HUES48 (cell line): ENCODE measurements around the gene TMEM181.
"Not testable (repeated sequence)": the region's sequence is repeated elsewhere in the genome, so short reads cannot be mapped to it uniquely, and the experiment has no call there.

Source experiments
- H3K27ac ChIP-seq: one replicate; pipeline ENCODE4 v1.7.0; 2013; ENCODE audit warnings: low read depth, low read length, inconsistent platforms
- H3K27me3 ChIP-seq: 2 replicates; pipeline ENCODE4 v1.6.1; 2013; ENCODE audit warnings: mild to moderate bottlenecking, low read length; ENCODE audit not compliant: control insufficient read depth, insufficient read depth
- H3K36me3 ChIP-seq: 2 replicates; pipeline ENCODE4 v1.6.1; 2013; ENCODE audit warnings: low read length; ENCODE audit not compliant: control insufficient read depth, insufficient read depth
- H3K4me1 ChIP-seq: 2 replicates; pipeline ENCODE4 v1.6.1; 2013; ENCODE audit warnings: mild to moderate bottlenecking, low read length; ENCODE audit not compliant: control insufficient read depth, insufficient read depth
- H3K4me3 ChIP-seq: 2 replicates; pipeline ENCODE4 v1.5.1; 2013; ENCODE audit warnings: mild to moderate bottlenecking, low read depth, low read length
- H3K9ac ChIP-seq: 2 replicates; pipeline ENCODE4 v1.6.1; 2013; ENCODE audit warnings: mild to moderate bottlenecking, low read depth, low read length, moderate library complexity
- H3K9me3 ChIP-seq: 2 replicates; pipeline ENCODE4 v1.6.1; 2013; ENCODE audit warnings: low read length; ENCODE audit not compliant: control insufficient read depth, insufficient read depth

The TMEM181 gene

DNA sequence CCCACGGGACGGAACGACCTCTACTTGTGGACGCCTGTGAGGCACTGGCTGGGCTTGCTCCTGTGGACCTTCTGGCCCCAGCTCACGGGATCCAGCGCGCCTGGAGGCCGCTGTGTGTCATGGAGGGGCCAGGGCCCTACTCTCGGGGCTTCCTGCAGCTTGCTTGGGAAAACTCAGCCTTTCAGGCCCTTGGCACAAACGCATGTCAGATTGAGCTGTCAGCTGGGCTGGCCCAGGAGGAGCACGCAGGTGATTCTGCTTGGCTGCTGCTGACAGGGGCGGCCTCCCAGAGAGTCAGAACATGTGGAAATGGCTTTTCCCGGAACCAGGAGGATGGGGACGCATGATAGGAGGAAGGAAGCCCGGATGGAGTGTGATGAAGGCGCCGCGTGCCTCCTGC is 39.7 kb downstream of the TMEM181 start:
- Histone ChIP-seq H3K27ac (no peak overlapping the region), H3K9me3 (no peaks in the 10 kb centered on the region), H3K9ac (no peak overlapping the region), H3K4me1 (no peaks in the 10 kb centered on the region), H3K4me3 (no peak overlapping the region), H3K36me3 (peaks cover 66% of the 10 kb centered on the region), H3K27me3 (no peaks in the 10 kb centered on the region)

DNA sequence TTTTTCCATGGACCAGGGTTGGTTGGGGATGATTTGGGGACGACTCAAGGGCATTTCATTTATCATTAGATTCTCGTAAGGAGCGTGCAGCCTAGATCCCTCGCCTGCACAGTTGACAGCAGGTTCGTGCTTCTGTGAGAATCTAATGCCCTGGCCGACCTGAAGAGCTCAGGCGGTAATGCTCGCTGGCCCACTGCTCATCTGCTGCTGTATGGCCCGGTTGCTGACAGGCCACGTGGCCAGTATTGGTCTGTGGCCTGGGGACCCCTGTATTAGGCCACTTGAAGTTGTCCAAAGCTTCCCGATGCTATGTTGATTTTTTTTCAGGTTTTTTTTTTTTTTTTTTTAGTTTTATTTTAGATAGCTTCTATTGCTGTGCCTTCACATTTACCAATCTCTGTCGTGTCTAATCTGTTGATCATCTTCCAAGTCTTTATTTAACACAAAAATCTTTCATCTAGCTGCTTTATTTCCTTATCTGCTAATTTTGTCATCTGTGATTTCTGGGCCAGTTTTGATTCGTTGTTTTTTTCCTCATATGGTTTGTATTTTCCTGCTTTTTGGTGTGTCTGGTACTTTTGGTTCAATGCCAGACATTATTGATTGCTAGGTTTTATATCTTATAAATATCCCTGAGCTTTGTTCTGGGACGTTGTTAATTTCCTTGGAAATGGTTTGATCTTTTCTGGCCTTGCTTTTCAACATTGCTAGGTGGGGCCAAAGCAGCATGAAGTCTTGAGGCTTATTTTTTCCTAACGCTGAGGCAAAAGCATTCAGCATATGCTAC is 43.6 kb downstream of the TMEM181 start:
- no peak overlapping the region for H3K27ac ChIP-seq
- no peaks in the 10 kb centered on the region for H3K9me3 ChIP-seq
- no peaks in the 10 kb centered on the region for H3K27me3 ChIP-seq
- no peak overlapping the region for H3K9ac ChIP-seq
- H3K4me1 ChIP-seq, result no peaks in the 10 kb centered on the region
- peaks cover 66% of the 10 kb centered on the region for H3K36me3 ChIP-seq
- no peak overlapping the region for H3K4me3 ChIP-seq

DNA sequence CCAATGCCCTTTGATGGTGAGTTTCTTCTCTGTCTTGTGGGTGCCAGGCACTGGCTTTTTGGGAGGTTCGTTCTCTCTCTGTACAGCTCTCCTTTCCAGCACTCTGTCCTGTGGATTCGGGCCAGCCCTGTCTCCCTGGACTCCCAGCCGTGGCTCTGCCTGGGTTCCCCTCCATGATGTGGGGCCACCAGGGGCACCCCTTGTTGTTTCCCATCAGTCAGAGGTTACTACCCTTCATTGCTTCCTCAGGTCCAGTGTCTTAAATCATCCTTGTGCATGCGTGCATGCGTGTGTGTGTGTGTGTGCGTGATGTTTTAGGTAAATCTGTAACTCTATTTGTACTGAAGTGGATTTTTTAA is 44.1 kb downstream of the TMEM181 start:
- no peaks in the 10 kb centered on the region for H3K4me1 ChIP-seq
- H3K9ac ChIP-seq, result no peak overlapping the region
- H3K4me3 ChIP-seq, result no peak overlapping the region
- H3K36me3 ChIP-seq, result peaks cover 70% of the 10 kb centered on the region
- H3K27ac ChIP-seq, result no peak overlapping the region
- H3K9me3 ChIP-seq, result no peaks in the 10 kb centered on the region
- H3K27me3 ChIP-seq, result no peaks in the 10 kb centered on the region

DNA sequence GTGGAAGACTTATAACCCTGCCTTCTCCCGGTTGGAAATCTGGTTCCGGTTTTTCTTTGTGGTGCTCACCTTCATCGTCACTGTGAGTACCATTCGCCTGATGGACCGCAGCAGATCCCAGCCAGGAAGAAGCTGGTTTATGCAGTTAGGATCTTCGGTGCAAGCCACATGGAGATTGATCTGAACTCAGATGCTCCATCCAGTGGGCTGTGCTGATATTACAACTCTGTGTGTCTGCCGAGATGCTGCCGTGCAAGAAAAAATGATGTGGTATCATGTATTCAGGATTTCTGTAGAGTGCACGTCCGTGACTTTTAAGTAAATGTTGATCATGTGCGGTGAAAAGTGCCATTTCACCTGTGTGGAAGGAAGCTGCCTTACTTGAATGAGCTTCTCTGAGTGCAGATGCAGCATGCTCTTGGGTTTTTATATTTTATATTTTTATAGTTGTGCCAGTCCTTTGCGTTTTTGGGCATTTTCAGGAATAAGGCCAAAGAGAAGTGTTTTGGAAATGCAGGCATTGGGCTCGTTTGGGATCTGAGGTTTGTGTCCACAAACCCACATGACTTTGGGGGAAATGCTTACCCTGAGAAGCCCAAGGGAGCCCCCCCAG is 45.5 kb downstream of the TMEM181 start:
- Histone ChIP-seq H3K9me3 (no peaks in the 10 kb centered on the region), H3K27ac (no peak overlapping the region), H3K9ac (no peak overlapping the region), H3K4me3 (no peak overlapping the region), H3K36me3 (peaks cover 71% of the 10 kb centered on the region), H3K4me1 (no peaks in the 10 kb centered on the region), H3K27me3 (no peaks in the 10 kb centered on the region)

DNA sequence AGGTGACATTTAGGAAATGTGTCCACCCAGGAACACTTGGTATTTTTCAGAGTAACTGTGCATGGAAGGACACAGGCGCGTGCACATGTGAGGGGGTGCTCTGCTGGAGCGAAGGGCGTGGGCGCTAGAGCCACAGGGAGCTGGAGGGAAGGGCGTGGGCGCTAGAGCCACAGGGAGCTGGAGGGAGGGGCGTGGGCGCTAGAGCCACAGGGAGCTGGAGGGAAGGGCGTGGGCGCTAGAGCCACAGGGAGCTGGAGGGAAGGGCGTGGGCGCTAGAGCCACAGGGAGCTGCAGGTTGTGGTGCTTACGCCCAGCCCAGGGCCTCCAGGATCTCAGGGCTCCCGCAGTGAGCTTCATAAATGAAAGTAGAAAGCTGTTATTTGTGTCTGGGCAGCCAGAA is 46.1 kb downstream of the TMEM181 start:
- not testable (repeated sequence) for H3K27ac ChIP-seq, H3K9me3 ChIP-seq
- H3K36me3 ChIP-seq, result peaks cover 77% of the 10 kb centered on the region

DNA sequence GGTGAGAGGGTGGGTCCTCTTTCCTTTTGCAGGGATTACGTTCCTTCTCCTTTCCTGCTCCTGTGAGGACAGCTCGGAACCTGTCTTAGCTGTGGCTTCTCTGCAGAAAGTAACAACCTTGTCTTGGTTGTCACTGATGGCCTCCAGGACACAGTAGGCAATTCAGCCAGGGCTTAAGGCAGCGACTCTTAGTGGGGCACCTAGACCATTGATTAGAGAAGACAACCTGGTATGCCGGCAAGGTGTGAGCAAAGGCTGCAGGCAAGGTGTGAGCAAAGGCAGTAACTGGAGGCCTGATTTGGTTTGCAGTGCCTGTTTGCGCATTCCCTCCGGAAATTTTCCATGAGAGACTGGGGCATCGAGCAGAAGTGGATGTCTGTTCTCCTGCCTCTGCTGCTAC is 47.0 kb downstream of the TMEM181 start:
- peaks cover 10% of the 10 kb centered on the region for H3K4me1 ChIP-seq
- no peaks in the 10 kb centered on the region for H3K27me3 ChIP-seq
- no peak overlapping the region for H3K4me3 ChIP-seq
- H3K9ac ChIP-seq, result no peak overlapping the region
- peaks cover 76% of the 10 kb centered on the region for H3K36me3 ChIP-seq
- H3K9me3 ChIP-seq, result no peaks in the 10 kb centered on the region
- no peak overlapping the region for H3K27ac ChIP-seq

More for the DNA sequence above, 46.1 kb downstream of the TMEM181 start:
- H3K27me3 ChIP-seq, H3K4me1 ChIP-seq, H3K9ac ChIP-seq, H3K4me3 ChIP-seq: not testable (repeated sequence)

DNA sequence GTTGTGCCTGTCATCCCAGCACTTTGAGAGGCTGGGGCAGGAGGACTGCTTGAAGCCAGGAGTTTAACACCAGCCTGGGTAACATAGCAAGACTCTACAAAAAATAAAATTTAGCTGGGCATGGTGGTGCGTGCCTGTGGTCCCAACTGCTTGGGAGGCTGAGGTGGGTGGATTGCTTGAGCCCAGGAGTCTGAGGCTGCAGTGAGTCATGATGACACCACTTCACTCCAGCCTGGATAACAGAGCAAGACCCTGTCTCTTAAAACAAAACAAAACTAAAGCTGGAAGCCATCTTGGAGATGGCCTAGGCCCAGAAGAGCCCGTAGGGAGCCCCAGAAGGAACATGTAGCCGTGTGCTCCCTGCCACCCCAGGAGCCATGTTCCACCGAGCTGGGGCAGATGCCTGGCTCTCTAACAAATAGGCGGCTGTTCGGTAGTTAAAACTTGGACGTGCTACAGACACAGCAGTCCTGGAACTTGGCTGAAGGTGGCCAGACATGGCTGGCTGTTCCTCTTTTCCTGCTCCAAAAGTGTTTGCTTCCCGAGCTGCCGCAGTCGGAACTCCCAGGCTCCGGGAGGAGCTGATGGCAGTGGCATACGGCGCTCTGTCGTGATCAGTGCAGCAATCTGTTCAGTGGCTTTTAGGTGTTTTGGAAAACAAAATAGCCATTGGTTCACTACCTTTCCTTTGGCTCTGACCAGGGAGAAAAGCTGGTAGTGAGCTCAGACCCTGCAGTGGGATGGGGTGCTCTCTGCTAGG is 47.7 kb downstream of the TMEM181 start:
- no peak overlapping the region for H3K9ac ChIP-seq
- H3K4me1 ChIP-seq, result peaks cover 17% of the 10 kb centered on the region
- no peaks in the 10 kb centered on the region for H3K27me3 ChIP-seq
- no peak overlapping the region for H3K4me3 ChIP-seq
- no peak overlapping the region for H3K27ac ChIP-seq
- H3K36me3 ChIP-seq, result peaks cover 75% of the 10 kb centered on the region
- H3K9me3 ChIP-seq, result no peaks in the 10 kb centered on the region

DNA sequence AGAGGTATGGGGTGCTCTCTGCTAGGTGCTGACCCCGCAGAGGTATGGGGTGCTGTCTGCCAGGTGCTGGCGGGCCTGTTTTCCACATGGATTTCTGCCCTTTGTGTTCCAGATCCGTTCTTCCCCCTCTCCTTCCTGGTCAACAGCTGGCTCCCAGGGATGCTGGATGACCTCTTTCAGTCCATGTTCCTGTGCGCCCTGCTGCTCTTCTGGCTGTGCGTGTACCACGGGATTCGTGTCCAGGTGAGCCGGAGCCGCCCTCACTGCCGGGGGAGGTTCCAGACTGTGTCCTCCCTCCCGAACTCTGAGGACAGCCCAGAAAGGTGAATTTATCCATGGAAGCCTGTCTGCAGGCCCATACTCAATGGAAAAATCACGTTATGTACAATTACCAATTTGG is 48.3 kb downstream of the TMEM181 start:
- Histone ChIP-seq H3K36me3 (peaks cover 77% of the 10 kb centered on the region), H3K27ac (no peak overlapping the region), H3K4me3 (no peak overlapping the region), H3K9me3 (no peaks in the 10 kb centered on the region), H3K27me3 (no peaks in the 10 kb centered on the region), H3K4me1 (peaks cover 18% of the 10 kb centered on the region), H3K9ac (no peak overlapping the region)

DNA sequence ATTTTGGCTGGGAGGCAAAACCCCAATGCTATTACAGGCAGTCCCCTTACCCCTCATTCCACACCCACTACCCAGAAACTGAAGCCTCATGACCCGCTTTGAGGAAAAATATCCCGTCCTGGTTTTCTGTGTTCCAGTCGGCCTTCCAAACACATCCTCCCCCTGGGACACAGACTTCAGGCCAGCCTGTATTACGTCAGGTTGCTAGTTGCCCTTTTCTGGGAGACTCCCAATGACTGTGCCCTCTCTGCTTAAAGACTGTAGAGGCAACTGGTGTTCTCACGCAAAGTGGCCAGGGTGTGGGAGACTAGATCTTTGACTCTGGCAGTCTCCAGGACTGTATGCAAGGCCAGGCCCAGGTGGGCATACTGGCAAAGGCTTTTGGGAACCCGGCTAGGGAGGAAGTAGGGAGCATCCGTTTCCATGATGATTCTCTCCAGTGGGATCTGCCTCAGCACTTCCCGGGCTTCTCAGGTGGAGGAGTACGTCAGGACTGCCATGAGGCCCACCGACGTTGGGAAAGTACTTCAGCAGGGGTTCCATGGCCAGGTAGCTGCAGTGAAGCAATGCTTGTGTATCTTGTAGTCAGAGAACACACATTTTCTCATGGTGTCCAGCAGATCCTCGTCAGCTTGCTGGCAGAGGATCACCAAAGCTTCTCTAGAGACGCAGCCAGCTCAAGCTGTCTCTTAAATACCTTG is 49.7 kb downstream of the TMEM181 start:
- Histone ChIP-seq H3K9ac (no peak overlapping the region), H3K9me3 (no peaks in the 10 kb centered on the region), H3K4me1 (peaks cover 18% of the 10 kb centered on the region), H3K27ac (no peak overlapping the region), H3K36me3 (peaks cover 75% of the 10 kb centered on the region), H3K27me3 (no peaks in the 10 kb centered on the region), H3K4me3 (no peak overlapping the region)

DNA sequence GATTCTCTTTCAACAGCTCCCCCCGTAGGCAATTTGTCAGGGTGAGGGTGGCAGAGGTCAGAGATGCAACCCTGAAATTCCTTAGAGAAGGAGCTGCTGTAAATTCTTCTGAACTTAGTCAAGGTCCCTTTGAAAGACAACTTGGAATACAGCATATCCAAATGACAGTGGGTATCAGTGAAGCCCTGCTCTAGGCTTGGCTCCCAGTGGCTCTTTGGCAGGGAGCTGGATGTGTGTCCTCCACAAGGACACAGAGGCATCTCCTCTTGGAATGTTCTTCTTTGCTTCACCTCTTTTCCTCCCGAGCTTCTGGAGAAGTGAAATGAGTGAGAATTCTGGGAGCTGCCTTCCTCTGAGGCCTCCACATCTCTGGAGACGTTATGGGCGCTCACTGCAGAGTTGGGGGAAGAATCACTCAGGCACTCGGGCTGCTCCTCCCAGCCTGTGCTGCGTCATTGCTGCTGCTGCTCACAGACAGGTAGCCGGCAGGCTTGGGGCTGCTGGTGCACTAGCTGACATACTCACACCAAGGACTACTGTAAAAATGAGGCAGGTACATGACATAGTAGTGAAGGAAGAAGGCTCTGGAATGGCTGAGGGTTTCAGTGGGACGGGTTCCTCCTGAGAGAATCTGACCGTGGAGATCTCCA is 50.6 kb downstream of the TMEM181 start:
- Histone ChIP-seq H3K27me3 (no peaks in the 10 kb centered on the region), H3K9me3 (no peaks in the 10 kb centered on the region), H3K4me3 (no peak overlapping the region), H3K9ac (no peak overlapping the region), H3K27ac (no peak overlapping the region), H3K4me1 (peaks cover 18% of the 10 kb centered on the region), H3K36me3 (peaks cover 71% of the 10 kb centered on the region)
